PC-9 (cell line): ENCODE measurements around the gene TNFRSF9. TPM values are rescaled to one million over a fixed set of nuclear protein-coding genes. Genes with fewer than 3 reads are reported as not detected.
A peak's percentile ranks its signal among the peaks of the same experiment; 100 is the strongest.

Experiments
- Bru-seq: library from RNA; stranded (reverse); fragments of 400-500 nt; gene quantifications from one replicate; lab custom pipeline; 2021; lab: Mats Ljungman, UMichigan
- BruChase-seq, 2 experiments: library from RNA; stranded (reverse); fragments of 400-500 nt; gene quantifications; one replicate each; lab custom pipeline; 2021; lab: Mats Ljungman, UMichigan
- BruUV-seq: library from RNA; stranded (reverse); fragments of 400-500 nt; replicated peaks from 2 replicates; lab custom pipeline; 2021; lab: Mats Ljungman, UMichigan
- CTCF ChIA-PET: fragments of 300-600 bp; sonication (Branson Sonifier 250); formaldehyde crosslinking; loops from one replicate; lab custom pipeline; 2022; ENCODE audit warnings: antibody characterized with exemption; lab: Charles Lee
- POLR2A ChIA-PET: fragments of 300-600 bp; sonication (Branson Sonifier 250); formaldehyde crosslinking; loops from one replicate; lab custom pipeline; 2022; ENCODE audit warnings: antibody characterized with exemption; ENCODE audit not compliant: unreplicated experiment; lab: Charles Lee
- DNase-seq, 2 experiments: peaks; one replicate each; pipeline versions ENCODE4 v3.0.0 to v3.0.0-alpha.2; 2015 to 2022; ENCODE audit warnings: mixed read lengths in 1 of 2
- H2AFZ ChIP-seq: fragments of 200-600 bp; sonication (generic); 2 replicates; pipeline ENCODE4 v1.8.1; 2017; ENCODE audit warnings: antibody characterized with exemption
- H3F3A ChIP-seq: fragments of 200-600 bp; sonication (generic); 2 replicates; pipeline ENCODE4 v1.8.1; 2017; ENCODE audit warnings: antibody characterized with exemption, mild to moderate bottlenecking, low read depth; ENCODE audit not compliant: insufficient read depth
- H3K27ac ChIP-seq: fragments of 200-600 bp; sonication (generic); 2 replicates; pipeline ENCODE4 v1.6.1; 2016; ENCODE audit warnings: mixed run types
- H3K27me3 ChIP-seq: fragments of 200-600 bp; sonication (generic); 2 replicates; pipeline ENCODE4 v1.6.1; 2016; ENCODE audit warnings: low read depth, mixed run types; ENCODE audit not compliant: insufficient read depth
- H3K36me3 ChIP-seq: fragments of 200-600 bp; sonication (generic); 2 replicates; pipeline ENCODE4 v1.6.1; 2016; ENCODE audit warnings: low read depth, mixed run types
- H3K4me1 ChIP-seq: fragments of 200-600 bp; sonication (generic); replicated peaks from 2 replicates; pipeline ENCODE4 v1.6.1; 2016; ENCODE audit warnings: mixed run types; ENCODE audit not compliant: insufficient read depth
- H3K4me2 ChIP-seq: fragments of 200-600 bp; sonication (generic); 2 replicates; pipeline ENCODE4 v1.6.1; 2017; ENCODE audit warnings: mixed run types
- H3K4me3 ChIP-seq: fragments of 200-600 bp; sonication (generic); 2 replicates; pipeline ENCODE4 v1.6.1; 2016; ENCODE audit warnings: mixed run types
- H3K79me2 ChIP-seq: fragments of 200-600 bp; sonication (generic); 2 replicates; pipeline ENCODE4 v1.6.1; 2017; ENCODE audit warnings: low read depth, mixed run types
- H3K9me2 ChIP-seq: fragments of 200-600 bp; sonication (generic); 2 replicates; pipeline ENCODE4 v1.8.1; 2017; ENCODE audit warnings: mild to moderate bottlenecking; ENCODE audit not compliant: insufficient read depth
- H3K9me3 ChIP-seq: fragments of 200-600 bp; sonication (generic); 2 replicates; pipeline ENCODE4 v1.8.1; 2016; ENCODE audit warnings: low read depth; ENCODE audit not compliant: insufficient read depth
- H4K20me1 ChIP-seq: fragments of 200-600 bp; sonication (generic); 2 replicates; pipeline ENCODE4 v1.8.1; 2017; ENCODE audit not compliant: insufficient read depth
- CTCF ChIP-seq: fragments of 200-600 bp; sonication (generic); conservative IDR thresholded peaks from 2 replicates; pipeline ENCODE4 v1.6.1; 2017; ENCODE audit warnings: mixed run types, antibody characterized with exemption, mild to moderate bottlenecking, moderate library complexity
- EZH2 ChIP-seq: fragments of 200-600 bp; sonication (generic); IDR thresholded peaks from 2 replicates; pipeline ENCODE4 v1.8.0; 2017; ENCODE audit warnings: antibody characterized with exemption, low read depth
- intact Hi-C: fragments of 100-400 bp; cut with micrococcal nuclease; formaldehyde crosslinking; loops from one replicate; pipeline ENCODE4 v1.10.0; 2022; ENCODE audit not compliant: unreplicated experiment
- long read RNA-seq: library from polyadenylated mRNA; stranded (forward); transcript quantifications from one replicate; pipeline ENCODE4 v2.0.0, GENCODE V29; 2022
- total RNA-seq: library from RNA; stranded (reverse); gene quantifications from 2 replicates; pipeline ENCODE4 v1.2.3, GENCODE V29; 2021

The TNFRSF9 gene
- total RNA-seq (0.70 and 1.3 TPM in 2 replicates), Bru-seq, nascent RNA (percentile 19 among the genes with signal in this experiment), BruChase-seq, experiment 1, labeled RNA remaining after a 2-hour chase (percentile 45 among the genes with signal in this experiment), BruChase-seq, experiment 2, labeled RNA remaining after a 6-hour chase (percentile 51 among the genes with signal in this experiment)
- long read RNA-seq, result 0 reads

- BruUV-seq, result no TSS peak
- no peak within 1 kb of the TSS for H2AFZ ChIP-seq
- no peak within 1 kb of the TSS for H3K27ac ChIP-seq
- H3K79me2 ChIP-seq, result no peaks in the 10 kb centered on the region
- H3K4me1 ChIP-seq, result peaks cover 14% of the 10 kb centered on the region
- H4K20me1 ChIP-seq, result no peaks in the 10 kb centered on the region; the same call in 1 of the 2 replicates
- no peaks in the 10 kb centered on the region for H3K36me3 ChIP-seq
- no peaks in the 10 kb centered on the region for H3K27me3 ChIP-seq
- H3K4me2 ChIP-seq, result peak within 1 kb of the TSS; percentile 43
- no peaks in the 10 kb centered on the region for H3K9me2 ChIP-seq
- intact Hi-C loops, result no loop called here
- TF ChIP-seq EZH2 (no peak), CTCF (no peak)
- H3K9me3 ChIP-seq, result no peaks in the 10 kb centered on the region
- H3F3A ChIP-seq, result no peaks in the 10 kb centered on the region
- CTCF ChIA-PET, result interaction anchor here (0.5 to 0.6 kb wide), 2 partner anchors 79 to 391 kb away, joined by 3 read pairs; no protein-coding TSS in a partner anchor
- H3K4me3 ChIP-seq, result no peak within 1 kb of the TSS
- POLR2A ChIA-PET, result interaction anchor here (0.6 to 1.2 kb wide), 3 partner anchors 22 to 445 kb away, joined by 3 to 12 read pairs (median 4); no protein-coding TSS in a partner anchor
- DNase-seq, result peak; percentile 42 to 48
These were observed at the start of gene TNFRSF9 for GRCh38 chr1:7940745-7941436. Gene TNFRSF9 (minus strand): TSS chr1:7940839. CDS start chr1:7939994, 845 bp downstream.

- no peak overlapping the region for H3K4me3 ChIP-seq
These were observed 49.3 kb upstream of the TNFRSF9 start for GRCh38 chr1:7989762-7990428.

More at GRCh38 chr1:7989762-7990428, 49.3 kb upstream of the TNFRSF9 start:
- intact Hi-C loops, result no loop called here
- Histone ChIP-seq H4K20me1 (no peaks in the 10 kb centered on the region), H3K27ac (no peak overlapping the region), H3K79me2 (no peaks in the 10 kb centered on the region), H3K9me3 (no peaks in the 10 kb centered on the region), H3K36me3 (no peaks in the 10 kb centered on the region), H3K27me3 (no peaks in the 10 kb centered on the region), H3F3A (peaks cover 23% of the 10 kb centered on the region; the same call in 1 of the 2 replicates), H3K4me1 (peaks cover 17% of the 10 kb centered on the region), H3K9me2 (no peaks in the 10 kb centered on the region), H3K4me2 (no peak overlapping the region), H2AFZ (no peak overlapping the region)
- BruUV-seq, result no TSS peak
- TF ChIP-seq CTCF, result no peak
- TF ChIP-seq EZH2, result no peak
- CTCF ChIA-PET, result no interaction called here
- POLR2A ChIA-PET, result no interaction called here
- DNase-seq, result no peak
